Retinal pigment epithelial cell (primary cell): ENCODE results near the gene PCP4.

ENCODE experiments used
- DNase-seq: peaks from one replicate; pipeline ENCODE4 v3.0.0-alpha.2; 2010; ENCODE audit warnings: low read depth
- H3K4me3 ChIP-seq: 2 replicates; pipeline ENCODE4 v1.5.1; 2011; ENCODE audit warnings: mild to moderate bottlenecking, low read length, control low read depth, moderate library complexity
- CTCF ChIP-seq: conservative IDR thresholded peaks from 2 replicates; pipeline ENCODE4 v1.5.1; 2011; ENCODE audit warnings: low read depth, low read length, control low read depth, inconsistent platforms

PCP4 gene

GRCh38 chr21:39866093-39866492 lies 1.1 kb upstream of the PCP4 start:
- H3K4me3 ChIP-seq, result no peak overlapping the region
- DNase-seq, result no peak
- no peak for TF ChIP-seq CTCF

GRCh38 chr21:39869141-39869818 lies 2.0 kb downstream of the PCP4 start:
- DNase-seq, result peak; percentile 62
- no peak for TF ChIP-seq CTCF
- H3K4me3 ChIP-seq, result peak overlapping the region; percentile 40

- no peak for TF ChIP-seq CTCF
- H3K4me3 ChIP-seq, result no peak overlapping the region
- DNase-seq, result no peak
Measured at GRCh38 chr21:39873687-39874086, 6.4 kb downstream of the PCP4 start.

GRCh38 chr21:39874206-39874605 lies 7.0 kb downstream of the PCP4 start:
- DNase-seq, result no peak
- H3K4me3 ChIP-seq, result no peak overlapping the region
- no peak for TF ChIP-seq CTCF

- no peak overlapping the region for H3K4me3 ChIP-seq
- no peak for DNase-seq
- TF ChIP-seq CTCF, result no peak
Measured at GRCh38 chr21:39874759-39875158, 7.5 kb downstream of the PCP4 start.

GRCh38 chr21:39881661-39882060 lies 14.4 kb downstream of the PCP4 start:
- H3K4me3 ChIP-seq, result no peak overlapping the region
- peak; percentile 59 for DNase-seq
- peak; percentile 57 for TF ChIP-seq CTCF

GRCh38 chr21:39882151-39882838 lies 15.1 kb downstream of the PCP4 start:
- H3K4me3 ChIP-seq, result no peak overlapping the region
- DNase-seq, result no peak
- TF ChIP-seq CTCF, result no peak
